GM18858 (cell line): ENCODE data around the gene SLC46A1.

Source experiments
- ATAC-seq: cut with Tn5 transposase; IDR thresholded peaks from one replicate; pipeline ENCODE4 v1.9.1; 2021; ENCODE audit not compliant: unreplicated experiment

Gene SLC46A1

DNA sequence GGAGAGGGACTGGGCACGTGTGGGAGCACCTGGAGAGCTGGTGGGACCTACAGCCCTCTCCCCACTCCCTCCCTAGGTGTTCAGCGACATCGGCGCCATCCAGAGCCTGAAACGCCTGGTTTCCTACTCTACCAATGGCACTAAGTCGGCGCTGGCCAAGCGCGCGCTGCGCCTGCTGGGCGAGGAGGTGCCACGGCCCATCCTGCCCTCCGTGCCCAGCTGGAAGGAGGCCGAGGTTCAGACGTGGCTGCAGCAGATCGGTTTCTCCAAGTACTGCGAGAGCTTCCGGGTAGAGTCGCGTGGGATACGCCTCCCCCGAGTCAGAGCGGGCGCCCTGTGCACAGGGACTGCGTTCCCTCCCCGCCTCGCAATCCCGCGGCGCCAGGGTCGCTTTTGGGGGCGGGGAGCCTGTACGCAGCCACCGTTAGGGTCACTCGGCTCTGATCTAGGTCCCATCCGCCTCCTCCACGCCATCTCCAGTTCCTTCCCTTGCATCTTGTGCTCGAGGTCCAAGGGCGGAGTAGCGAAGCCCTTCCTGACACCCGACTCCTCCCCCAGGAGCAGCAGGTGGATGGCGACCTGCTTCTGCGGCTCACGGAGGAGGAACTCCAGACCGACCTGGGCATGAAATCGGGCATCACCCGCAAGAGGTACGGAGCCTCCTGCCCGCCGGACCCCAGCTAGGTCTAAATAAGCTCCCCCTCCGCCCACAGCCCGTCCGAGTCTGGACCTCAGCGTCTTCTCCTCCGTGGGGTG lies 21.6 kb downstream of the SLC46A1 start:
- ATAC-seq = no peak

GRCh38 chr17:28381141-28381825 lies 24.7 kb downstream of the SLC46A1 start:
- no peak for ATAC-seq

- ATAC-seq = no peak
Measured at GRCh38 chr17:28379814-28380801, 25.9 kb downstream of the SLC46A1 start.

DNA sequence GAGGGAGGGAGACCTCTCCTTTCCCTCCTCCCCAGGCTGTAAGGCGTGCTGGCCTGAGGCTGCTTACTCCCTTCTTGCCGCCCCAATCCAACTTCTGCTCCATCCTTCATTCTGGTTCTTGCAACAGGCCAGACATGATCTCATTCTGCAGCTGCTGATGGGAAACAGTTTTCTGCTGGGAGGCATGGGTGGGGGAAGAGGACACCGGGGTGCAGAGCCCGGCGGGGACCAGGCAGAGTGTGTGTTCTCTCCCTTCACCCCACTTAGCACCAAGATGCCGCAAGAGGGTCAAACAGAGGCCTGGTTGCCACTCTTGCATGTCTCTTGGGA lies 33.1 kb downstream of the SLC46A1 start:
- no peak for ATAC-seq

DNA sequence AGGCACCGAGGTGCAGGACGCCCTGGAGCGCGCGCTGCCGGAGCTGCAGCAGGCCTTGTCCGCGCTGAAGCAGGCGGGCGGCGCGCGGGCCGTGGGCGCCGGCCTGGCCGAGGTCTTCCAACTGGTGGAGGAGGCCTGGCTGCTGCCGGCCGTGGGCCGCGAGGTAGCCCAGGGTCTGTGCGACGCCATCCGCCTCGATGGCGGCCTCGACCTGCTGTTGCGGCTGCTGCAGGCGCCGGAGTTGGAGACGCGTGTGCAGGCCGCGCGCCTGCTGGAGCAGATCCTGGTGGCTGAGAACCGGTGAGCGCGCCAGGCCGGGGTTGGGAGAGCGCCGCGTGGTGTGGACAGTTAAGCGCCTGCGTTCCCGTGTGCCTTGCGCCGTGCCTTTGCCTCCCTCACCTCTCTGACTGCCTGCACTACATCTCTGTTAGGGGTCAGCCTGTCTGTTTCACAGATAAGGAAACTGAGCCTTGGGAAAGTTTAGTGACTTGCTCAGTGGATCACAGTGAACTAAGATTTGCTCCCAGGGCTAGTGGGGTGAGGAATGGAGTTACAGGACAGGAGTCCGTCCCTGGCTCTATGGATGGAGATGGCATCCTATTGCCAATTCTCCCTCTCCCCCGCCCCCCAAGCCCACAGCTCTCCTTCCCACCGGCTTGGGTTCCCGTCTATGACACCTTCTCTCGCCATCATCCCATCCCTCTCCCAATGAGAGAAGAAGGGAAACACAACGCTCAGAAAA lies 33.6 kb downstream of the SLC46A1 start:
- ATAC-seq = no peak

DNA sequence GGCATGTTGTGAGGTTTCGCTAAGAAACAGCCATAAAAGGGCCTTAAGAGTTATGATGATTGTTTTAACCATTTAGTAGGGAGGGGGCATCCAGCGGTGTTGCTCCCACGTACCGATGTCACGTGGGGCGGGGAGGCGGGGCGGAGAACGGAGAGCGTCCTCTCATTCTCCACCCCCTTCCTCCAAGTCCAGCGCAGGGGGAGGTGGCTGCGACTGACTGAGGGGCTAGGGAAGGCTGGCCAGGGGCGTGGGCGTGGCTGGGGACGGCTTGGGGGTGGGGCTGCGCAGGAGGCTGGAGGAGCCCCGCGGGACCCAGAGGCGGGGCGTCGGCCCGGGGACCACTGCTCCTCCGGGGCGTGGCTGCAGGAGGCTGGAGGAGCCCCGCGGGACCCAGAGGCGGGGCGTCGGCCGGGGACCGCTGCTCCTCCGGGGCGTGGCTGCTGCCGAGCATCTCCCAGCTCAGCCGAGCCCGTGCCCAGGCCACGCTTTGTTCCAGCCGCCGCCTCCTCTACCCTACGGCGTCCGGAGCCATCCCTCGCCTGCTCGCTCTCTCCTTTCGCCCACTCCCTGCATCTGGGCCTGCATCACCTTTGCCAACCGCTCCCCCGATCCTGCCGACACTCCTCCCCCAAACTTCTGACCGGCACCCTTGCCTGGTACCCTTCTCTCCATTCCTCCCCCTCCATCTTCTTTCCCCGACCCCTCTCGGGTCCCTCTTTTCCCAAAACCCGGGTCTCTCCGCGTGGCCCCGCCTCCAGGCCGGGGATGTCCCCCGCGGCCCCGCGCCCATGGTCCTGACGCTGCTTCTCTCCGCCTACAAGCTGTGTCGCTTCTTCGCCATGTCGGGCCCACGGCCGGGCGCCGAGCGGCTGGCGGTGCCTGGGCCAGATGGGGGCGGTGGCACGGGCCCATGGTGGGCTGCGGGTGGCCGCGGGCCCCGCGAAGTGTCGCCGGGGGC lies 34.5 kb downstream of the SLC46A1 start, which contains the start of gene SARM1:
Gene SARM1 (plus strand): TSS at position 450 of the 958 bp plus-strand sequence. CDS start 339 bp downstream, at position 789.
- peak; percentile 60 for ATAC-seq

DNA sequence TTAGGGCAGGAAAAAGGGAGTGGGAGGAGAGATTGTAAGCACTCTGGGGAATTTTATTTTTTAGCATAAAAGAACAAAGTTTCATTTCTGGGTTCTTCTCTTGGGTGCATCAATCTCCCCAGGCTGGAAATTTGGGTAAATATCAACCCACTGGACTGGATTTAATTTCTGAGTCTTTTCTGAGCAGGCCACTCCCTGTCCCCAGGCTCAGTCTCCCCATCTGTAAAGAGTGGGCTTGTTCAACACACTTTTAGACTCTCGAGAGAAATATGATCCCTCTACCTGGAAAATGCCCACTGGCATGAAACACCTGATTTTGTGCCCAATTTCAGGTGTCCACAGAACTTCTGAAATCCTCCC lies 35.3 kb downstream of the SLC46A1 start:
- ATAC-seq = no peak

DNA sequence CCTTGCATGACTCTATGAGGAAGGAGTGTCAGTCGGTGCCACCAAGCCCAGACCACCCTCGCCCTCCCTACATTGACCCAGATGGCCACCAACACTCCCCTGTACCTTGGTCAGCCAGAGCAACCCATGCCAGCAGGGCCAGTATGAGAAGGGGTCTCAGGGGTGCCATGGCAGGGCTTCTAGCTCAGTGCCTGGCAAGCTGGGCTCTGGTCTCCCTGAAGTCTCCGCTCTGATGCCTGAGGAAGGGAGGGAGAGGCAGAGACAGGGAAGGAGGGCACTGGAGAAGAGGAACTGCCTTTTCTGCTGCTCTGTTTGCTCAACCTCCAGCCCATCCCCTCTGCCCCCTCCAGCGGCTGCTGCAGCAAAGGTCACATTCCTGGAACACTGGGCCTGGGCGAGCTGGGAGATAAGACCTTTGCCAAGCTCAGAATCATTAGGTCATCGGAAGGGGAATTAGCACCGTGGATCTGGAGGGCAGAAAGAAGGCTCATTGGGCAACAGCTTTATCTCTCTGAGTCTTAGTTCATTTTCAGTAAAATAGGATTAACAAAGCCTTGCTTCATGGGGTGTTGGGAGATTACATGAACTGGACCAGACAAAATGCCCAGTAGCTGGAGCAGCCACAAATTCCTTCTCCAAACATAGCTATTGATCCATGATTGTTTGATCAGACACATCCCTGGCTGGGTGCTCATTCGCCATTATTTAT lies 35.8 kb downstream of the SLC46A1 start, which contains the start of gene VTN:
Gene VTN (minus strand): TSS at position 273 of the 709 bp plus-strand sequence. CDS start 104 bp downstream, at position 169.
- ATAC-seq = no peak

- no peak for ATAC-seq
Measured at GRCh38 chr17:28369684-28370034, 36.4 kb downstream of the SLC46A1 start.

GRCh38 chr17:28368915-28369683 lies 36.9 kb downstream of the SLC46A1 start:
- ATAC-seq = no peak

DNA sequence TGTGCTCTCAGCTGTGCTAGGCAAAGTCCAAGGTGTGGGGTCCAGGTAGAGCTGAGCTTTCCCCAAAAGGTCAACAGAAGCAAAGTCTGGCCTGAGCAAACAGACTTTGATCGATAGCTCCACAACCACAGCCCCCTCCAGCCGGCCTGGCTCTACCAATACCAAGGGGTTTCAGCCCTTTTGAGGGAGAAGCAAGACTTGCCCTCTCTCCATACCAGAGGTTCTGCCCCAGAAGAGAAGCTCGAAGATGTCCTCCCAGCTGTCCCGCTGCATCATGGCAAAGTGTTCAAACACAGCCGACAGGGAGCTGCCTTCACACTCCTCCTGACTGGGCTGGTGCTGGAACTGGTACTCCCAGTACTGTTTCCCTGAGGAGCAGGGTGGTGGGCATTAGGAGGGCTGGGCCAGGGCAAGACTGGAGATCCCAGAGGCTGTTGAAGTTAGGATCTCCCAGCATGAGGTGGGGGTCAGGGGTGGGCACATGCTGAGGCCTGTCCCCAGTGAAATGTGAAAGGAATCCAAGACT lies 37.6 kb downstream of the SLC46A1 start:
- ATAC-seq = no peak

GRCh38 chr17:28367641-28368305 lies 38.2 kb downstream of the SLC46A1 start:
- no peak for ATAC-seq

GRCh38 chr17:28366605-28367004 lies 39.4 kb downstream of the SLC46A1 start:
- ATAC-seq = no peak

- no peak for ATAC-seq
Measured at GRCh38 chr17:28365487-28365886, 40.5 kb downstream of the SLC46A1 start.

GRCh38 chr17:28364665-28365363 lies 41.2 kb downstream of the SLC46A1 start, which contains the start of gene SEBOX:
Gene SEBOX, minus strand, starts transcription at chr17:28365199. Its CDS starts 48 bp downstream, at chr17:28365151.
- ATAC-seq = no peak

- ATAC-seq = no peak
Measured at GRCh38 chr17:28363776-28364650, 42.0 kb downstream of the SLC46A1 start.
